K562 (cell line): ENCODE measurements around the gene PNP. TPM values are rescaled to one million over a fixed set of nuclear protein-coding genes. Genes with fewer than 3 reads are reported as not detected.

ENCODE experiments used
- BACH1 ChIP-seq: fragments of 200-800 bp; sonication (Bioruptor generic); IDR thresholded peaks from 2 replicates; pipeline ENCODE4 v1.6.1; 2016; ENCODE audit warnings: missing genetic modification characterization, missing compliant biosample characterization
- CBFA2T2 ChIP-seq: fragments of 450-650 bp; conservative IDR thresholded peaks from 2 replicates; pipeline ENCODE4 v1.6.1; 2017; ENCODE audit warnings: mild to moderate bottlenecking
- CCNT2 ChIP-seq: IDR thresholded peaks from 2 replicates; pipeline ENCODE4 v1.6.1; 2011; ENCODE audit warnings: borderline replicate concordance, low read depth, mild to moderate bottlenecking, moderate library complexity, mixed read lengths, low read length; ENCODE audit not compliant: insufficient read length; ENCODE audit errors: extremely low read depth
- CREB3 ChIP-seq: fragments of 450-650 bp; conservative IDR thresholded peaks from 2 replicates; pipeline ENCODE4 v1.6.1; 2016; ENCODE audit warnings: missing genetic modification characterization, low read depth, mild to moderate bottlenecking, missing compliant biosample characterization, moderate library complexity
- FOXO4 ChIP-seq: fragments of 450-650 bp; formaldehyde crosslinking; IDR thresholded peaks from 2 replicates; pipeline ENCODE4 v1.4.0; 2020; ENCODE audit warnings: mild to moderate bottlenecking, moderate library complexity
- FOXP1 ChIP-seq: sonication (generic); formaldehyde crosslinking; IDR thresholded peaks from 2 replicates; pipeline ENCODE4 v1.8.0; 2022; ENCODE audit warnings: mild to moderate bottlenecking, missing genetic modification reagents
- KLF6 ChIP-seq: fragments of 250-450 bp; sonication (Bioruptor Pico); IDR thresholded peaks from 2 replicates; pipeline ENCODE4 v1.4.0; 2020; ENCODE audit warnings: mild to moderate bottlenecking, moderate library complexity, borderline replicate concordance
- MITF ChIP-seq: IDR thresholded peaks from 2 replicates; pipeline ENCODE4 v1.6.1; 2014; ENCODE audit warnings: antibody characterized with exemption
- NELFE ChIP-seq: IDR thresholded peaks from 2 replicates; pipeline ENCODE4 v1.6.1; 2011; ENCODE audit warnings: mild to moderate bottlenecking; ENCODE audit not compliant: insufficient read depth, insufficient read length
- NUFIP1 ChIP-seq: fragments of 450-650 bp; IDR thresholded peaks from 2 replicates; pipeline ENCODE4 v1.6.1; 2018; ENCODE audit not compliant: partially characterized antibody
- POLR2A ChIP-seq: fragments of 450-650 bp; conservative IDR thresholded peaks from 2 replicates; pipeline ENCODE4 v1.6.1; 2016
- RAD21 ChIP-seq, 2 experiments: fragments of 250-450 bp in 1 of 2; fragments of 450-650 bp in 1 of 2; sonication (Bioruptor Pico) in 1 of 2; formaldehyde crosslinking in 1 of 2; IDR thresholded peaks in 1 of 2; conservative IDR thresholded peaks in 1 of 2; 2 replicates each; pipeline versions ENCODE4 v1.4.0 to v1.8.0; 2020 to 2022; ENCODE audit warnings: mild to moderate bottlenecking in 2 of 2, moderate library complexity in 1 of 2
- RB1 ChIP-seq: fragments of 450-650 bp; IDR thresholded peaks from 2 replicates; pipeline ENCODE4 v1.6.1; 2017; ENCODE audit warnings: low read depth, mild to moderate bottlenecking
- RBBP5 ChIP-seq: fragments of 200-600 bp; sonication (generic); IDR thresholded peaks from 2 replicates; pipeline ENCODE4 v1.6.1; 2012; ENCODE audit warnings: borderline replicate concordance, mild to moderate bottlenecking, low read length, control low read depth, inconsistent platforms; ENCODE audit not compliant: insufficient read depth, poor library complexity, severe bottlenecking
- SREBF1 ChIP-seq: fragments of 150-350 bp; IDR thresholded peaks from 2 replicates; pipeline ENCODE4 v1.6.1; 2014; ENCODE audit warnings: antibody characterized with exemption, low read depth, low read length, borderline replicate concordance
- TAF1 ChIP-seq: IDR thresholded peaks from 2 replicates; pipeline ENCODE4 v1.6.1; 2011; ENCODE audit warnings: mild to moderate bottlenecking, low read length, moderate library complexity; ENCODE audit not compliant: insufficient read depth, control insufficient read depth, severe bottlenecking; ENCODE audit errors: extremely low read depth
- TSC22D4 ChIP-seq: fragments of 450-650 bp; IDR thresholded peaks from 2 replicates; pipeline ENCODE4 v1.6.1; 2016; ENCODE audit warnings: missing genetic modification characterization, missing biosample characterization, control low read depth
- ZNF232 ChIP-seq: sonication (generic); formaldehyde crosslinking; IDR thresholded peaks from 2 replicates; pipeline ENCODE4 v1.8.0; 2022; ENCODE audit warnings: mild to moderate bottlenecking, missing genetic modification reagents
- ZNF431 ChIP-seq: sonication (generic); formaldehyde crosslinking; IDR thresholded peaks from 2 replicates; pipeline ENCODE4 v1.8.0; 2022; ENCODE audit warnings: mild to moderate bottlenecking, missing genetic modification reagents
- ZNF639 ChIP-seq, 2 experiments: fragments of 200-800 bp in 1 of 2; sonication (Bioruptor generic) in 1 of 2; sonication (generic) in 1 of 2; formaldehyde crosslinking in 1 of 2; IDR thresholded peaks in 1 of 2; conservative IDR thresholded peaks in 1 of 2; 2 replicates each; pipeline versions ENCODE4 v1.5.0 to v1.6.1; 2016 to 2020; ENCODE audit warnings: missing compliant biosample characterization in 1 of 2, missing genetic modification characterization in 1 of 2, missing genetic modification reagents in 1 of 2
- ZNF830 ChIP-seq: fragments of 250-450 bp; sonication (Bioruptor Pico); IDR thresholded peaks from 2 replicates; pipeline ENCODE4 v1.5.0; 2021; ENCODE audit warnings: mild to moderate bottlenecking
- polyA plus RNA-seq, 8 experiments: library from polyadenylated mRNA; depleted of rRNA in 4 of 8; stranded (reverse) in 5 of 8; unstranded in 3 of 8; fragments of >200 nt; fragmentation: Nextera tagmentation in 2 of 8; fragmentation: Illumina TruSeq in 1 of 8; extraction: Ambion mirVana in 2 of 8; extraction: Trizol in 1 of 8; gene quantifications; 2 replicates each; pipeline versions ENCODE4 v1.2.1 to v1.2.3, GENCODE V29; 2011 to 2014; ENCODE audit warnings: inconsistent platforms in 1 of 8, missing spikeins in 1 of 8
- total RNA-seq, 7 experiments: library from RNA; depleted of rRNA in 6 of 7; stranded (reverse); fragments of >200 nt in 6 of 7; fragmentation: Illumina TruSeq in 2 of 7; extraction: Trizol in 2 of 7; gene quantifications; 2 replicates each; pipeline versions ENCODE4 v1.2.1 to v1.2.3, GENCODE V29; 2011 to 2021; ENCODE audit warnings: low replicate concordance in 1 of 7

PNP gene
- total and polyA plus RNA-seq, 9 of the 15 experiments (the other 6 are each of a cell fraction or from before 2014, with no cell fraction given): 92.5 to 288 (median 137) TPM

- TF ChIP-seq ZNF639 (CRISPR knock-in tag; conservative IDR thresholded peaks at IDR 0.05 in 1 of 2, IDR thresholded peaks at IDR 0.05 in 1 of 2) (peak in 1 of 2 experiments; percentile 62; a peak in 2 of 4 replicates), RBBP5 (peak; percentile 54), TAF1 (peak; percentile 34), MITF (peak; percentile 66), NUFIP1 (no peak), CBFA2T2 (peak; percentile 95), KLF6 (CRISPR knock-in tag) (0 out of 2 replicates have a peak, but pooled peaks have one; percentile 42), RAD21 (CRISPR knock-in tag; conservative IDR thresholded peaks at IDR 0.05 in 1 of 2, IDR thresholded peaks at IDR 0.05 in 1 of 2) (no peak; a peak in 1 of 4 replicates), NELFE (no peak), ZNF232 (no peak), CREB3 (tag) (0 out of 2 replicates have a peak, but pooled peaks have one; percentile 54), ZNF830 (CRISPR knock-in tag) (no peak), TSC22D4 (no peak), BACH1 (tag) (peak; percentile 81), ZNF431 (CRISPR knock-in tag) (no peak), FOXP1 (0 out of 2 replicates have a peak, but pooled peaks have one; percentile 30), POLR2A (peak; percentile 85), FOXO4 (CRISPR knock-in tag) (no peak), CCNT2 (peak; percentile 76), SREBF1 (0 out of 2 replicates have a peak, but pooled peaks have one; percentile 35), RB1 (no peak)
These were observed 7.7 kb upstream of the PNP start, which contains the start of gene PIP4P1 (continued) for GRCh38 chr14:20461225-20462141.
